GM23248 (cell line): ENCODE data around the gene ATP6V0B.

Experiments
- EZH2 ChIP-seq: fragments of 200-600 bp; sonication (generic); IDR thresholded peaks from 2 replicates; pipeline ENCODE4 v1.6.1; 2018; ENCODE audit warnings: antibody characterized with exemption, mild to moderate bottlenecking; ENCODE audit not compliant: insufficient read depth, poor library complexity, severe bottlenecking
- EZH2phosphoT487 ChIP-seq: fragments of 200-600 bp; sonication (generic); IDR thresholded peaks from 2 replicates; pipeline ENCODE4 v1.6.1; 2018; ENCODE audit warnings: antibody characterized with exemption, moderate library complexity, mild to moderate bottlenecking, low read depth; ENCODE audit not compliant: insufficient read depth

DNA sequence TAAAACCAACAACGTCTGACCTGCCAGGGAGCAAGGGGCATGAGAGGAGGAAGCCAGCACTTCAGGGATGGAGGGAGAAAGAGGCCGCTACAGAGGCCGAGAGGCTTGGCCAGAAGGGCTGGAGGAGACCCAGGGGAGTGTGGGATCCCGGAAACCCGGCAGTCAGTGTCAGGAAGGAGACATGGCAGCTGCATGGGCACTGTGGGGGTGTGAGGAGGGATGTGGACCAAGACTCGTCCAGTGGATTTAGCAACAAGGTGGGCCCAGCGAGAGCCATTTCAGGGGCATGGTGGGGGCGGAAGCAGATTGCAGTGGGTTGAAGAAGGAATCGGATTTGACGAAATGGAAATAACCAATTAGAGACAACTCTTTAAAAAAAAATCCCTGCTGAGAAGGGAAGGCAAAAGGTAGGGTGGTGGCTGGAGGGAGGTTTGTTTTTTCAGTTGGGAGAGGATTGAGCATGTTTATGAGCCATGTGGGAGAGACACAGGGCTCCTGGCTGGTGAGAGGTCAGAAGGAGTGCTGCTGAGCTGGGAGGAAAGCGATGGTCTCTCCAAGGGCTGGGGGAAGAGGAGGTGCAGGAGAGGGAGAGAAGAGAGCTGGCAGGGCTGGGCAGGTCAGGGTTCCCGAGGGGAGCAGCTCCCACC is 8.6 kb downstream of the ATP6V0B start:
- TF ChIP-seq EZH2phosphoT487 = no peak
- no peak for TF ChIP-seq EZH2
